RPMI7951 (cell line): ENCODE data around the gene RHOXF2. TPM values are rescaled to one million over a fixed set of nuclear protein-coding genes. Genes with fewer than 3 reads are reported as not detected.
A peak's percentile ranks its signal among the peaks of the same experiment; 100 is the strongest.

Source experiments
- DNase-seq: peaks from one replicate; pipeline ENCODE4 v3.0.0-alpha.2; 2012; ENCODE audit warnings: low read depth
- total RNA-seq: library from RNA; depleted of rRNA; stranded (reverse); fragments of >200 nt; shearing (Covaris generic); gene quantifications from 2 replicates; pipeline ENCODE4 v1.2.3, GENCODE V29; 2014; rRNA removed

The RHOXF2 gene
- total RNA-seq, 1 experiment from 2014 or later: not detected

DNA sequence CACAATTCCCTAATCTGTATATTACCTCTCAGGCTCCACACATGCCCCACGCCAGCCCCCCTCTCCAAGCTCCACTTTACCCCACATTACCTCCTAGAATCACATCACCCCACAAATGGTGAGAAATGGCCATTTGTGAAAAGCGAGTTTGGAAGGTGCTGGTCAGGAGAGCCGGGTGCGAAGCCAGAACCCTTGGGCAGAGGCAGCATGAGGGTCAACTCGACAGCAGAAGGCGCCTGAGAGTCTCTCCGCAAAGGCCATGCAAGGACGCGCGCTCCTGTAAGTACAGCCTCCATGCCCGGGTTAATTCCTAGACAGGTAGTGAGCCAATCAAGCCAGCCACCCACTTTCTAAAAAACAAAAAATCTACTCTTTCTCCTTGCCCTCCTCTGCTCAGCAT is 42.4 kb downstream of the RHOXF2 start:
- no peak for DNase-seq

DNA sequence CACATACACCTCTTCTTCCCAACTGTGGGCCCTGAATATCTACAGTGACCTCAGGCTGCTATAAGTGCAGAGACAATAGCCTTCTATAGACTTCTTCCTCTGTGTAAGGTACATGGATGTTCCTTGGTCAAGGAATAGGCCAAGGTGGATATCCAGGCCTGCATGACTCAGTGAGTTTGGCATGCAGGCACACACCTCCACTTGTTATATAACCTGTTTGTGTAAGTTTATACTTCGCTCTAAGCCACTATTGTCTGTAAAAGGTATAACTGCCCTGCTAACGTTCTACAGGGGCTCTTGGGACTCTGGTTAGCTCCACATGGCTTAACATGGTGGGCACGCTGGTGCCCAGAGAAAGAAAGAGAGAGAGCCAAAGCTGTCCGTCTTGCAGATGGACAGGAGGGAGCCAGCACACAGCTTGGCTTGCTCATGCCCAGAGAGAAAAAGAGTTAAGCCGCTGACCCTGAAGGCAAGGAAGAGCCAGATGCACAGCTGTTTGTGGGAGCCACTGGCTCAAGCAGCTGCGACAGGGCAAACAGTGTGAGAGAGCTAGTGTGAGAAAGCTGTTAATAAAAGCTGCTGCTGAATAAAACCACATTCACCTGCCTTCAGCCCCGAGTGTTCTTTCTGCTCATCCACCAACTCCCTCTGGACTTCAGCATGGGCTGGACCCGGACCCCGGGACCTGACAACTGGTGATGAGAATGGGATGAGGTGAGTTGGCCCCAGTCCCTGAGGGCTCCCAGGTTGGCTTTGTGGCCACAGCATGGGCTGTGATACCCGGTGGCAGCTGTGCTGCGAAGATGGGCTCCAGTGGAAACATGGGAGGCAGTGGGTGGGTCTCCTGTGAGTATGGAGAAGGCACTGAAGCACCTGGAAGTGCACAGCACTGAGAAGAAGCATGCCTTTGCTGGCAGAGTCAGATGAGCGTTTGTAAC is 47.7 kb downstream of the RHOXF2 start:
- no peak for DNase-seq

DNA sequence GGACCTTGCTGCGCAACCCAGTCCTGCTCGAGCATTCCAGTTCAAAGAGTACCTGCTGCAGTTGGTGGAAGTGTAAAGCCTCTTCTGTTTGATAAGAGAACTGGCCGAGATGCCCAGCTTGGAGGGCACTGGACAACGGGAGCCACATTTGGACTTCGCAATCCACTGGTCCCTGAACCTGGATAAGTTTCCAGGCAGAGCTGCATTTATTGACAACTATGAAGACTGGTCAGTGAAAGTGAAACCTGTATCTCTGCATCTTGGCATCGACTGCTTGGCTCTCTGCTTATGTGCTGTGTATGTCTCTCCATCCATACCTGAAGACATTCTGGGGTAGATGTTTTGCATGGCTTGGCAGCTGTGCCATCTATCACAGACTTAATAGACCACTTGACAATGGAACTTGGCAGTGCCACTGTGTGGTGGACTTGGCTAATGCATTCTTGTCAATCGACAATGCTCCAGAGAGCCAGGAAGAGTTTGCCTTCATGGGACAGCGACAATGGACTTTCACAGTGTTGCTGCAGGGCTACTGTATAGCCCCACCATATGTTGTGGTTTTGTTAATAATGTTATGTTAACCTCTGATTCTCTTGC is 48.7 kb downstream of the RHOXF2 start:
- no peak for DNase-seq

DNA sequence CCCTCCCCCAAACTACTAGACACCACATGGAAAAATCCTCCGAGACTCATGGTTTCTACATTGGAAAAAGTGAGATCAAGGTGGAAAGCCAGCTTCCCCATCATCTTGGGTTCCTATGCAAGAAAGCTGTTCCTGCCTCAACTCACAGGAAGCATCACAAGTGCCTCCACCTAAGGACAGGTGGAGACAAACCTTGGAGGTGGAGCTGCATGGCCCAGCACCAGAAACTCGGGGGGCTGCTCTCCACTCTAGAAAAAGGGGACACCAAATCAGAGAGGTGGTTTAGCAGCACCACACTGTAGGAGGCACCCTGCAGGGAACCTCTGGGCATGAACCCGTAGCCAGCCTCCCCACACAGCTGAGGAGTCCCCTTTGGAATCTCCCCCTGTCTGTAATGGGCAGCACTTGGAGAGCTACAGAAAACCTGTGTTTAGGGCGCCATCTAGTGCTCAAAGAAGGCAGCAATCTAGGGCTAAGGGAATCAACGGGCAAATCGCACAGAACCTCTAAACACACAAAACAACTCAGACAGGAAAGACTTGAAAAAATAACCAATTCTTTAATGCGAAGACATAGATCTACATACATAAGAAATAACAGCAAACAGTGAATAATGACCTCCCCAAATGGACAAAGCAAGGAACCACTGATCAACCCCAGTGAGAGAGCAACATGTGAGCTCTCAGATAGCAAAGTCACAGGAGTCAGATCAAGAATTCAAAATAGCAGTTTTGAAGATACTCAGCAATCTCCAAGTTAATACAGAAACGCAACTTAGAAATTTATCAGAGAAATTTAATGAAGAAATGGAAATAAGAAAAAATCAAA is 55.2 kb downstream of the RHOXF2 start:
- peak; percentile 23 for DNase-seq

Other genes starting within 250 kb of the RHOXF2 start
- gene NKAP, start 214.9 kb upstream of the RHOXF2 start, total RNA-seq: 2.1 and 2.9 TPM in 2 replicates
- gene RHOXF2B, start 80.9 kb upstream of the RHOXF2 start, total RNA-seq: 0.24 TPM in 1 of 2 replicates, not detected in the other
- gene RHOXF1, start 42.7 kb upstream of the RHOXF2 start, total RNA-seq: not detected in 2 replicates
- 13.3 and 16.8 TPM in 2 replicates for gene ZBTB33, start 92.2 kb downstream of the RHOXF2 start, total RNA-seq
- gene TMEM255A, start 152.8 kb downstream of the RHOXF2 start, total RNA-seq: 0.24 and 0.29 TPM in 2 replicates
- gene ATP1B4, start 203.5 kb downstream of the RHOXF2 start, total RNA-seq: not detected in 2 replicates